GM18873 (cell line): Measurements from ENCODE around the gene CHEK1.
"Not testable (repeated sequence)": the region's sequence is repeated elsewhere in the genome, so short reads cannot be mapped to it uniquely, and the experiment has no call there.

Source experiments
- ATAC-seq: cut with Tn5 transposase; IDR thresholded peaks from one replicate; pipeline ENCODE4 v1.9.1; 2021; ENCODE audit warnings: mild to moderate bottlenecking, moderate library complexity, moderate number of reproducible peaks; ENCODE audit not compliant: unreplicated experiment, low FRiP score

The CHEK1 gene

GRCh38 chr11:125624756-125625213, at the start of gene CHEK1:
TSS of gene CHEK1 (plus strand) at chr11:125625163. CDS start at chr11:125626769, 1,606 bp downstream.
- ATAC-seq, result no peak

- ATAC-seq, result not testable (repeated sequence)
Observed at GRCh38 chr11:125577181-125577580, 47.8 kb upstream of the CHEK1 start.

DNA sequence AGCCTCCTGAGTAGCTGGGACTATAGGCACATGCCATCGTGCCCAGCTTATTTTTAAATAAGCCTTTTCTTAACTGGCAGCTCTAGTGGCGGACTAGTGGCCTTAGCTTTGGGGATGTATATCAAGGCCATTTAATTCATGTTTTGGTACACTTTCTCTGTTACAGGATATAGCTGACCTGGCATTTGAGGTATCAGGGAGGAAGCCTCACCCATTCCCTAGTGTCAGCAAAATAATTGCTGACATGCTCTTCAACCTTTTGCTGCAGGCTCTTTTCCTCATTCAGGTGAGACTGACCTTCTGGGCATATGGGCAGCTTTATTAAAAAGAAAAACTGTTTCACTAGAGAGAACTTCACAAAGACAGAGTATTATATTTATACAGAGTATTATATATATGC, 46.2 kb upstream of the CHEK1 start:
- ATAC-seq, result no peak

DNA sequence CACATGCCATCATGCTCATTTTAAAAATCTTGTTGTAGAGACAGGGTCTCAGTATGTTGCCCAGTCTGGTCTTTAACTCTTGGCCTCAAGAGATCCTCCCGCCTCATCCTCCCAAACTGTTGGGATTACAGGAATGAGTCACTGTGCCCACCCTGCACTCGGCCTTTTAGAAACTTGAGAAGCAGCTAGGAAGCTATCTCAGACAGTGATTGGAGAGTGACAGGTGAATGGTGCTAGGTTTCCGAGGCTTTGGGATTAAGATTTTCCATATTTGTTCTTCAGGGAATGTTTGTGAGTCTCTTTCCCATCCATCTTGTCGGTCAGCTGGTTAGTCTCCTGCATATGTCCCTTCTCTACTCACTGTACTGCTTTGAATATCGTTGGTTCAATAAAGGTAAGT, 45.2 kb upstream of the CHEK1 start:
- no peak for ATAC-seq

DNA sequence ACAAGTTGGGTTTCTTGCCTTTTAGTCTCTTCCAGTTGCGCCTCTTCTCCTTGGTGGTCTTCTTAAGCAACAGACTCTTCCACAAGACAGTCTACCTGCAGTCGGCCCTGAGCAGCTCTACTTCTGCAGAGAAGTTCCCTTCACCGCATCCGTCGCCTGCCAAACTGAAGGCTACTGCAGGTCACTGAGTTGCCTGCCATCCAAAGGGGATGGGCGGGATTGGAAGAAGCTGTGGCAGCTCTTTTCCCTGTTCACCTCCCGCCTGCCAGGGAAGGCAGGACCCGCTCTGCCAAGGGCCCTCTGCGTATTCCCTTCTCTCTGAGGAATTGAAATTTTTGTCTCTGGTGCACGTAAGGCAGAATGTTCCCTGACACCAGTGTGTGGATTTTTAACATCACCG, 41.5 kb upstream of the CHEK1 start:
- ATAC-seq, result no peak

DNA sequence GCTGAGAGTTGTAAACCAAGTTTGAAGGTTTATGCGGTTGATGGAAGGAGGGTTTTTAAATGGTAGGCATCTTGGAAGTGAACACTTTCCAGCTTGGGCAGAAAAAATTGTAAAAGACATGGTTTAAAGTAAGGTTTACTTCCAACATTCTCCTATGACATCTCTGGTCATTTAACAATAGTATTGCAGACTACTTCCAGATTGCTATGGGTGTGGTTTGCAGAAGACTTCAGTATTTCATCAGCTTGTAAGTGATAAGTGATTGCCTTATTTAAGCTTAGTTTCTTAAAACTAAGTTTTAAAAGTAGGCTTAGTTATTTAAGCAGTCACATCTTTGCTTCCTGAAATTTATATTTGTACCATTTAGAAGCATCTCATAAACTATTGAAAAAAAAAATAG, 39.5 kb upstream of the CHEK1 start:
- no peak for ATAC-seq

GRCh38 chr11:125586623-125587022, 38.3 kb upstream of the CHEK1 start:
- ATAC-seq, result no peak

DNA sequence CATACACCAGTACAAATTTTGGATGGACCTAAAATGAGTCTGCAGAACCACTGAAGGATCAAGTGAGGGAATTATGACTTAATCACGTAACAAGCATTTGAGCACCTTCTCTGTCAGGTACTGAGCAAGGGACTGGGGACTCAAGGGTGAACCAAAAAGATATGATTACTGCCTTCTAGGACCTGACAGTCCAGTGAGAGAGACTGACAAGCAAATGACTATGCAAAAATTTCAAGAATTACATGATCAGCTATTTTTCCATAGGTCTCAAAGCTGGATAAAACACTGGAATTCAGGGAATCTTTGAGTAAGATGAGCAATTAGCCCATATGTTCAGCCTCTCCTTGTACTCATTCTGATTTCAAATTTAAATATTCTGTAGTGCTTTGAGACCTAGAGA, 37.5 kb upstream of the CHEK1 start:
- no peak for ATAC-seq

DNA sequence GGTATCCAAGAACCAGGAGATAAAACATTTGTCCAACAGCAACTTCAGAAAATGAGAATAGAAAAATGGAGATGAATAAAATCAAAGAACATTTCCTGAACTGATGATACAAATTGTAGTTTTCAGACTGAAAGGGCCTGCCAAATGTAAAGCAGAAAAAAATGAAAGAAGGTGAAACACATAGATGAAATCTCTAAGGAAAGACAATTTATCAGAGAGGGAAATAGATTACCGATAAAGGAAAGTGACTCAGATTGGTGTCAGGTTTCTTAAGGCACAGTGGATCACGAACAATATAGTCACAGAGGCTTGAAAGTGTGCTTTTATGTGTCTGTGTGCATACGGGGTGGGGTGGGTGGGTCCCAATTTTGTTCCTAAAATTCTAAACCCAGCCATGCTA, 36.5 kb upstream of the CHEK1 start:
- ATAC-seq, result no peak

- ATAC-seq, result peak; percentile 6
Observed at GRCh38 chr11:125591649-125592304, 33.2 kb upstream of the CHEK1 start.

- peak; percentile 99 for ATAC-seq
Observed at GRCh38 chr11:125592305-125593113, 32.5 kb upstream of the CHEK1 start, which contains the start of gene STT3A. TSS of gene STT3A (plus strand) at chr11:125592852. CDS start at chr11:125595916, 3,064 bp downstream.

DNA sequence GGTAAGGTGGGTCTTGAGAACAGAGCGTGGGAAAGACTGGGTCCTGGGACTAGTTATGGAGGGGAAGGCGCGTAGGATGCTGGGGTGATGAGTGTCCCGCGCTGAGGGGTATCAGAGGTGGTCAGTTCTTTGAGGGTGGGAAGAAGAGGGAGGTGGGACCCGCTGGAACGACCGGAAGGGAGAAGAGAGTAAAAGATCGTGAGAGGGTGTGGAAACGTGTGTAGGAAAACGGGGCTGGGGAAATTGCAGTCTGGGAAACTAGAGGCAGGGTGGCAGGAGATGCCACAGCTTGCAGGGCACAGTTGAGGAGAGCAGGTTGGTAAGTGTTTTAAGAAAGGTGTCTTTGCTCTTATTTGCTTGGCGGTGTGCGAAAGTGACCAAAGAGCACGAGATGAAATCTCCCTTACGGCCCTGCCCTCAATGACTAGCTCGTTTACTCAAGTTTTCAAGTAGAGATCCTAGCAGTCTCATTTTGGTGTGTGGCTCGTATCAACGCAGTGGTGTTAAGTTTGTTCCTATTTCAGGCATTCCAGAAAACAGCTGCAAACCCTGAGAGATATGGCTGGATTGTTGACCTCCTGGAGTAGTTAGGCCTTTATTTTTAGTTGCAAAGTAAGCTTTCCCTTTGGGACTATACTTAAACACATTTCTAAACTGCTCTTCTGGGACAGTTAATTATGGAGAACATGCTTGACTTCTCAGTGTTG, 31.7 kb upstream of the CHEK1 start:
- ATAC-seq, result no peak

GRCh38 chr11:125594958-125595357, 30.0 kb upstream of the CHEK1 start:
- no peak for ATAC-seq

GRCh38 chr11:125600663-125601062, 24.3 kb upstream of the CHEK1 start:
- ATAC-seq, result no peak

- ATAC-seq, result no peak
Observed at GRCh38 chr11:125603207-125603606, 21.8 kb upstream of the CHEK1 start.

DNA sequence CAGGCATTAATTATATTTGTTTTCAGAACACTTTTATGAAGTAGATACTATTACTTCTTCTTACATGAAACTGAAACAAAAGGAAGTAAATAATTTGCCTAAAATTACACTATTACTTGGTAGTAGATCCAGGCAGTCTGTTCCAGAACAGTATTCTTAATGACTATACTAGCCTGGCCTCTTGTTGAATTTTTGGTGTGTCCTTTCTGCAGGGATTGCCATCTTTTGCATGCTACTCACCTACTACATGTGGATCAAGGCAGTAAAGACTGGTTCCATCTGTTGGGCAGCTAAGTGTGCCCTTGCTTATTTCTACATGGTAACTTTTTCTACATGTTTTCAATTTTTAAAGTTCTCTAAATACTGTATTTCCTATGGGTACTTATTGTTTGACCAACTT, 19.5 kb upstream of the CHEK1 start:
- no peak for ATAC-seq

- no peak for ATAC-seq
Observed at GRCh38 chr11:125609545-125609944, 15.4 kb upstream of the CHEK1 start.

DNA sequence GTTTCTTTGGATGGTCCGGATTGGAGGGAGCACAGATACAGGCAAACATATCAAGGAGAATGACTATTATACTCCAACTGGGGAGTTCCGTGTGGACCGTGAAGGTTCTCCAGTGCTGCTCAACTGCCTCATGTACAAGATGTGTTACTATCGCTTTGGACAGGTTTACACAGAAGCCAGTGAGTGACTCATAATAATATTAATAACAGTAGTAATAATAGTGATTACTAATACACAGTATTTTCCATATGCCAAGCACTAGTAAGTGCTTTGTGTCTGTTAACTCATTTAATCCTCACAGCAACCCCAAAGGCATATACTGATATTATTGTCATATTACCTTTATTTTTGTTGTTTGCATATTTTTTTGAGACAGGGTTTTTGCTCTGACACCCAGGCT, 6.6 kb upstream of the CHEK1 start:
- no peak for ATAC-seq

- ATAC-seq, result no peak
Observed at GRCh38 chr11:125621995-125622394, 3.0 kb upstream of the CHEK1 start.

- ATAC-seq, result no peak
Observed at GRCh38 chr11:125623064-125623463, 1.9 kb upstream of the CHEK1 start.

- ATAC-seq, result no peak
Observed at GRCh38 chr11:125625225-125625629, 264 bp downstream of the CHEK1 start.
